Effector CD8-positive, alpha-beta T cell (primary cell): ENCODE measurements around the gene AP1S2.

Source experiments
- DNase-seq: peaks from one replicate; lab custom pipeline; 2025; lab: John Stamatoyannopoulos, UW

The AP1S2 gene

GRCh38 chrX:15812192-15812938 lies 42.2 kb downstream of the AP1S2 start:
- DNase-seq: no peak

GRCh38 chrX:15808254-15808653 lies 46.4 kb downstream of the AP1S2 start:
- DNase-seq: no peak

GRCh38 chrX:15804563-15804962 lies 50.0 kb downstream of the AP1S2 start:
- no peak for DNase-seq

GRCh38 chrX:15797707-15798106 lies 56.9 kb downstream of the AP1S2 start:
- no peak for DNase-seq

GRCh38 chrX:15790769-15791290 lies 63.8 kb downstream of the AP1S2 start:
- no peak for DNase-seq

- DNase-seq: peak; percentile 75
Measured at GRCh38 chrX:15789979-15790768, 64.4 kb downstream of the AP1S2 start, which contains the start of gene ZRSR2. ZRSR2 (plus strand) TSS chrX:15790484; CDS start chrX:15790496, 12 bp downstream.

- DNase-seq: no peak
Measured at GRCh38 chrX:15786915-15787314, 67.7 kb downstream of the AP1S2 start.

GRCh38 chrX:15785176-15785750 lies 69.3 kb downstream of the AP1S2 start:
- DNase-seq: no peak

- no peak for DNase-seq
Measured at GRCh38 chrX:15781961-15782699, 72.5 kb downstream of the AP1S2 start.
